Fibroblast of upper back skin (primary cell): ENCODE data around the gene TDRD9.

ENCODE experiments used
- DNase-seq: peaks from one replicate; pipeline ENCODE4 v3.0.0-alpha.2; 2013

Gene TDRD9

DNA sequence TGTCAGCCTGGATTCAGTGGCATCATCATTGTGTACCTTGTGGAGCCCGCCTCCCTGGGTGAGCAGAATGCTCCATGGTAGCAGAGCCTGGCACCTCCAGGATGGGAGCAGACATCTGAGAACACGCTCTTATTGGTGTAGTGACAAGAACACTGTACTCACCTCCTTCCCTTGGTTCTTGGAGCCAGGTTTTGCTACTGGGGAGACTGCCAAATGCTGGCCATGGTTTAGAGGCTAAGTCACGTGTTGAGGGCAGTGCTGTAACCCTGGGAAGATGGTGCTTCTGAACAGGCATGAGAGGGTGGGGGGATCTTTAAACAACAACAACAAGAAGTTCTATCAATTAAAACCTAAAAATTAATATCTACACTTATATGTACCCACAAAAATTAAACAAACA, 109.6 kb downstream of the TDRD9 start:
- no peak for DNase-seq

DNA sequence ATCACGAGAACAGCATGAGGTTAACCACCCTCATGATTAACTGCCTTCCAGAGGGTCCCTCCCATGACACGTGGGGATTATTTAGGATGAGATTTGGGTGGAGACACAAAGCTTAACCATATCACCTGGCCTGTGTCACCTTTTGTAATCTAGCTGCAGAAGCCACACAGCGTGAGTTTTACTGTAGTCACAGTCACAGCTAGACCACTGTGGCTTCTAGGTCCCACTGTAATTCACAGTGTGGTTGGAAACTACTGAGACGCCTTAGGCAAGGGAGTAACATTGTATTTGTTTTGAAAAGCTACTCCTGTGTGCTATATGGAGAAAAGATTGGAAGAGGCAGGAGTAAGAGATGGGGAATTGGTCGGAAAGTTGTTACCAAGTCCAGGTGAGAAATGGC, 111.0 kb downstream of the TDRD9 start:
- DNase-seq = no peak

DNA sequence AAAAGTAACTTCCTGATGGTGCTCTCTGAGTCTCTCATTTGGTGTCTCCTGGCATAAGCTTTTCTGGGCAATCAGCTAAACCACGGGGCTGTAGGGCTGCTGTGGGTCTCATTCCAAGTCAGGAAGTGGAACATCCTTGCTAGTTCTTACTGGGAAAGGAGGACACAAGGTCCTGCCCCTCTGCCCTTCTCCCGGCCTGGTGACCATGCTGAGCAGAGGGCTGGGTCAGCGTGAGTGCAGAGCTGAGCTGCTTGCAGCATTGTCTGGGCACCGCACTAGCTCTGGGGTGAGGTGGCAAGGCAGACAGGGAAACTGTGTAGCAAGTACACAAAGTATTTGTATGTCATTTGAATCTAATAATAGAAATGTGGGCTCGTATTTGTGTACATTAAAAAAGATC, 112.3 kb downstream of the TDRD9 start:
- no peak for DNase-seq

DNA sequence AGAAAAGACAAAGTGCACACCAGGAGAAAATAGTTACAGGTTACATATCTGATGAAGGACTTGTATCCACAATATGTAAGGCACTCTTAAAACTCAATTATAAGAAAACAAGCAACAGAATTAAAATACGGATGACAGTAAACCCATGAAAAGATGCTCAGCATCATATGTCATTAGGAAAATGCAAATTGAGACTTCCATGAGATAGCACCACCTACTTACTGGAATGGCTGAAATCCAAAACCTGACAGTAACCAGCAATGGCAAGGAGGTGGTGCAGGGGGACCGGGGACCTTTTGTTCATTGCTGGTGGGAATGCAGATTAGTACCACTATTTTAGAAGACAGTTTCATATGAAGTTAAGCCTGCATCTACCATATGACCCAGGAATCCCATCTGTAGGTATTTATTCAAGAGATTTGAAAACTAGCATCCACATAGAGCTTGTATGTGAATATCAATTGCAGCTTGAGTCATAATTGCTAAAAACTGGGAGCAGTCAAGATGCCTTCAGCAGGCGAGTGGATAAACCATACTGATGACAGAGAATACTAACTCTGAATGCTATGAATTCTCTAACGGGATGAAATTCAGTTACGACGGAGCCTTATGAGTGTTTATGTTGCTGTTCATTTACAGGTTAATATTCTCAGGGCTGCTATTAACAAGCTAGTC, 113.3 kb downstream of the TDRD9 start:
- DNase-seq = no peak

DNA sequence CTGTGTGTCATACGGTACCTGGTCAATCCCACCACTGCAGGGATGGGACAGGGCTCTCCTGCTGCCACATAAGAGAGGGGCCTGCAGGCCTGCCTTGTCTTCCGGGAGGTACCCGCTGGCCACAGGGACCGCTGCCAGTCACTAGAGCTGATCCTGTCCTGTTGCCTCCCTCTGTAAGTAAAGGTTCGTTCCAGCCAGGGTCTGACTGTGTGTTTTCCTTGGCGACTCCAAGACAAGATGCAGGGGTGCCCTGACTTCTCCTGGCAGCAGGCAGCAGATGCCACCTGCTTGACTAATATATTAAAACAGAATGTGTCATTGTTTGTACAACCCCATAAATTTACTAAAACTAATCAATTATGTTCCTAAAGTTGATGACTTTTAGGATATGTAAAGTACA, 115.8 kb downstream of the TDRD9 start:
- no peak for DNase-seq

DNA sequence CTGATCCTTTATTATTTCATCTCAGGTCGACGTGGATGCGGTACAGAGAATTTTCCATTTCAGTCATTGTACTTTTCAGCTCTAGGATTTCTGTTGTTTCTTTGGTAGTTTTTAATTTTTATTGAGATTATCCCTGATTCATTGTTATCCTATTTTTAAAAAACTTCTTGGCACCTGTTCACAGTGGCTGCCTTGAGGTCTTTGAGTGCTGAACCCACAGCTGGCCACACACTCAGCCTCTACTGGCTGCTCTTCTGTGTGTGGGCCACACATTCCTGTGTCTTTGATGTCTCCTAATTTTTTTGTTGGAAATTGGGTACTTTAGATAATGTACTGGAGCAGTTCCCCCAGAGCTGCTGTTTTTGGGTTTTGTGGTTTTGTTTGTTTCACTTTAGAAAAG, 119.5 kb downstream of the TDRD9 start:
- no peak for DNase-seq

DNA sequence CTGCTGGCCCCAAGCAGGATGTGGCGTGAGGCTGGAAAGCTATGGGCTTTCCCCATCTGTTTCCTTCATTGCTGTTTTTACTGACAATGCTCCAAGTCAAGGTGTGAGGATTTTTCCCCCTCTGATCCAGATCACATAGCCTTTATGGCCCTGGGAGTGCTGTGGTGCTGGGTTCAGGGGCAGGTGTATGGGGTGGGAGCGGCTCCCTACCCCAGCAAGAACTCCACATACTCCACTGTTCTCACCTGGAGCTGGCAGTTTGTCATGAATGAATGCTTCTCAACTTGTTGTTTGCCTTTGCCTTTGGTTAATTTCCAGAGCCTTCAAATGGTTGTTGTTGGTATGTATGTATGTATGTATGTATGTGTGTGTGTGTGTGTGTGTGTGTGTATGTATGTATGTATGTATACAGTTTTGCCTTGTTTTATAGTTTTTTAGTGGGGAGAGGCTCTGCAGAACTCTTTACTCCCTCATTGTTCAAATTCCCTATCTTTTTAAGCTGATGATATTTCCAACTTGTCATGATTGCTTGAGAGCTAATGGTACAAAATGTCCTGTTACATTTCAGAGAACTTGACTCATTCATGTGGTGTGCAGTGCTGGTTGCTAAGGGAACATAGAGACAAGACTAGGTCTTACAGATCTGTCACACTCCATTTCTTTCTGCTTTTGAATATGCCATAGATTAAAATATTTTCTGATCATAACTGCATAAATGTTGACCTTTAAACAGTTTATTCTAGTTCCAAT, 120.7 kb downstream of the TDRD9 start:
- DNase-seq = no peak

DNA sequence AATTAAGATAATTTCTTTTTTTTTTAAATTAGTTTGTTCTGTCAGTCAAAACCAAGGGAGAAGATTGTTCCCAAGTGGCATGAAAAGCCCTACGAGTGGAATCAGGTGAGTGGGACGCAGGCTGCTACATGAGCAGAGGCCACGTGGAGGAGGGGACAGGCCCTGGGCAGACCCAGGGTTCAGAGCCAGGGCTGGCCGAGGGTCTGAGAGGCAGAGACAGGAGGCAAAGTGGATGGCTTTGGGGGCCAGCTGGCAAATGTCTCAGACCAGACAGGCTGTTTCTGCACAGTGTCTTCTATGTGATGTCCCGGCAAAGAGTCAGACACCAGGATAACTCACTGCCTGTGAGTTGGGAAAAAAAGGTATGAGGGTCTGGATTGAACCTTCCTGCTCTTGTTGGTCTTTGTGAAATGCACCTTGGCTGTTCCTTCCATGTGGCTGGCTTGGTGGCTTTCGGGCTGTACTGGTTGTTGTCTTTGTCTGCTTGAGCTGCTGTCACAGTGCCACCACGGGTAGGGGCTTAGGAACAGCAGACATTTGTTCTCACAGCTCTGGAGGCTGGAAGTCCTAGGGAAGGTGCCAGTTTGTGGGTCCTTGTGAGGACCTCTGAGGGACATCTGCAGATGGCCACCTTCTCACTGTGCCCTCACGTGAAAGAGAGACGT, 121.5 kb downstream of the TDRD9 start:
- DNase-seq = no peak

DNA sequence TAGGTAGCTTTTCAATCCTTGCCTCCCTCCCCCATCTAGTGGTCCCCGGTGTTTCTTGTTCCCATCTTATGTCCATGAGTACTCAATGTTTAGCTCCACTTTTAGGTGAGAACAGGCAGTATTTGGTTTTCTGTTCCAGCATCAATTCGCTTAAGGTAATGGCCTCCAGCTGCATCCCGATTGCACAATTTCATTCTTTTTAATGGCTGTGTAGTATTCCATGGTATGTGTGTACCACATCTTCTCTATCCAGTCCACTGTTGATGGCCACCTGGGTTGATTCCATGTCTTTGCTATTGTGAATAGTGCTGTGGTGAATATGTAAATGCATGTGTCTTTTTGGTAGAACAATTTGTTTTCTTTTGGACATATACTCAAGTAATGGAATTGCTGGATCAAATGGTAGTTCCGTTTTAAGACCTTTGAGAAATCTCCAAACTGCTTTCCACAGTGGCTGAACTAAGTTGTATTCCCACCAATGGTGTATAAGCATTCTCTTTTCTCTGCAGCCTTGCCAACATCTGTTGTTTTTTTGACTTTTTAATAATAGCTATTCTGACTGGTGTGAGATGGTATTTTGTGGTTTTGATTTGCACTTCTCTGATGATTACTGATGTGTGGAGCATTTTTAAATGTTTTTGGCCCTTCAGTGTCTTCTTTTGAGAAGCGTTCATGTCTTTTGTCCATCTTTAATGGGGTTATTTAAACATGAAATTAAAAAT, 123.0 kb downstream of the TDRD9 start:
- no peak for DNase-seq

DNA sequence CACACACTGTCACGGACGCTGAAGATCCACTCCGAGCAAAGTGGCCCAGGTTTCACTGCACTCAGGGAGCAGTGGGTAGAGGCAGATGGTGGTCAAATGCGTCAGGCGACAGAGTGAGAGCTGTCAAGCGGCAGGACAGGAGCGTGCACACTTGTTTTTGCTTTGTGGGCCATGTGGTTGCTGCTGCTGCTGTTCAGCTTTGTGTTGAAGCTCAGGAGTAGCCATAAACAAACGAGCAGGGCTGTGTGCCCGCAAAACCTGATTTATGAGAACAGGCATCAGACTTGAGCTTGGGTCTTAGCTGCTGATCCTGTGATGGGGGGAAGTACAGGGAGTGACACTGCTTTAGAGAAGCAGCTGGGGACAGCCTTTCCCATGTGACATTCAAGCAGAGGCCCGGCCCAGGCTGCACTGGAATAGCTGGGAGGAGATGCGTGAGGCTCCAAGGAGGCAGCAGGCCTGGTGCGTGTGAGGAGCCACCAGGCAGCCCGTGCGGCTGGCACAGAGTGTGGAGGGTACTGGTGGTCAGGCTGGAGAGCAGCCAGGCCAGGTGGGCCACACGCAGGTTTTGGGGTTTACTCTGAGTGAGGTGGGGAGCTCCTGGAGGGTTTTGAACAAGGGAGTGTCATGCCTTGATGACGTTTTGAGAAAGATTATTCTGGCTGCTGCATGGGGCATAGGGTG, 126.1 kb downstream of the TDRD9 start:
- no peak for DNase-seq

DNA sequence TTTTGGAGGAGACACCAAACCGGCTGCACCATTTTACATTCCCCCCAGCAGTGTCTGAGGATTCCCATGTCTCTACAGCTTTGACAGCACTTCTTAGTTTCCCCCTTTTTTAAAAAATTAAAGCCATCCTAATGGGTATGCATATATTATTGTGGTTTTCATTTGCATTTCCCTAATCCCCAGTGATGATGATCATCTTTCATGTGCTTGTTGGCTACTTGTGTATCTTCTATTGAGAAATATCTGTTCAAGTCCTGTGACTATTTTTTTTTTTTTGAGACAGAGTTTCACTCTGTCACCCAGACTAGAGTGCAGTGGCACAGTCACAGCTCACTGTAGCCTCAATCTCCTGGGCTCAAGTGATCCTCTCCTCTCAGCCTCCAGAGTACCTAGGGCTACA, 134.0 kb downstream of the TDRD9 start:
- no peak for DNase-seq

DNA sequence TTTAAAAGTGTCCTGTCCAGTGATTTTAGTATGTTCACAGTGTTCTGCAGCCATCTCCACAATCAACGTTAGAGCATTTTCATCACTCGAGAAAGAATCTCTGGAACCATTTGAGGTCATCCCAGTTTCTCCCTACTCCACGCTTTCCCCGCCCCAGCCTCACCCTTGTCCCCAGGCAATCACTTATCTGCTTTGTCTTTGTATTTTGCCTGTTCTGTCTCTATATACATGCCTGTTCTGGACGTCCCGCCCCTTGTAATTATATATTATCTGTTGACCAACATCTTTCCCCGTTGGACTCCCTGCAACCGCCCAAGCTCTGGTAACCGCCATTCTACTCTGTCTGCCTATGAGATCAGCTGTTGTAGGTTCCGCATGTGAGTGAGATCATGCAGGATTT, 135.7 kb downstream of the TDRD9 start:
- DNase-seq = no peak

DNA sequence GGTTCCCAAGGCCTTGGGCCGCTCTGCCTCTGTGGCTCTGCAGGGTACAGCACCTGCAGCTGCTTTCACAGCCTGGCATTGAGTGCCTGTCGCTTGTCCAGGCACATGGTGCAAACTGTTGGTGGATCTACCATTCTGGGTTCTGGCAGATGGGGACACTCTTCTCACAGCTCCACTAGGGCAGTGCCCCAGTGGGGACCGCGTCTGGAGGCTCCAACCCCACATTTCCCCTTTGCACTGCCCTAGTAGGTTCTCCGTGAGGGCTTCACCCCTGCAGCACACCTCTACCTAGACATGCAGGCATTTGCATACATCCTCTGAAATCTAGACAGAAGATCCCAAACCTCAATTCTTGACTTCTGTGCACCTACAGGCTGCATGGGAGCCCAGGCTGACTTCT, 138.0 kb downstream of the TDRD9 start:
- DNase-seq = no peak

DNA sequence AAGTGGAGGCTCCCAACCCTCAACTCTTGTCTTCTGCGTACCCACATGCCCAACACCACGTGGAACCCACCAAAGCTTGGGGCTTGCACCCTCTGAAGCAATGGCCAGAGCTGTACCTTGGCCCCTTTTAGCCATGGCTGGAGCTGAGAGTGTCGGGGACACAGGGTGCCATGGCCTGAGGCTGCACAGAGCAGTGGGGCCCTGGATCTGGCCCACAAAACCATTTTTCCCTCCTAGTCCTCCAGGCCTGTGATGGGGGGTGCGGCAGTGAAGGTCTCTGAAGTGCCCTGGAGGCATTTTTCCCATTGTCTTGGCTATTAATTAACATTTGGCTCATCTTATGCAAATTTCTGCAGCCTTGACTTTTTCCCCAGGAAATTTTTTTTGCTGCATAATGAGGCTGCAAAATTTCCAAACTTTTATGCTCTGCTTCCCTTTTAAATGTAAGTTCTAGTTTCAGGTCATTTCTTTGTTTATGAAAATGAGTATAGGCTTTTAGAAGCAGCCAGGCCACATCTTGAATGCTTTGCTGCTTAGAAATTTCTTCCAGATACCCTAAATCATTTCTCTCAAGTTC, 138.6 kb downstream of the TDRD9 start:
- no peak for DNase-seq

DNA sequence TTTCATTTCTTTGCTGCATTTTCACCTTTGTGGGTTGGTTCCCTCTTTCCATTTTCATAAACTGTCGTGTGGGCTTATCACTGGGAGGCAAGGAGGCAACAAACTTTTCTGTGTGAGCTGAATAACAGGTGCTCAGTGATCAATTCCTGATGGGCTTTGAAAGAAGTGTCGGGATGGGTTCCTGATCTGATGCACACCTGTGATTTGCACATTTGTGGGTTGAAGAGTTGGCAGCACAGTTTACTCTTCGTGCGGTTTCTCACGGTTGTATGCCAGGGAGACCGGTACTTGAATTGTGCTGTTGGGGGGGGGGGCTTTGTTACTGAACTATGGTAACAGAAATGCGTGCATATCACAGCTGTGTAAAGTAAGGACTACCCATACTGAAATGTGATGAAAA, 141.3 kb downstream of the TDRD9 start:
- no peak for DNase-seq

DNA sequence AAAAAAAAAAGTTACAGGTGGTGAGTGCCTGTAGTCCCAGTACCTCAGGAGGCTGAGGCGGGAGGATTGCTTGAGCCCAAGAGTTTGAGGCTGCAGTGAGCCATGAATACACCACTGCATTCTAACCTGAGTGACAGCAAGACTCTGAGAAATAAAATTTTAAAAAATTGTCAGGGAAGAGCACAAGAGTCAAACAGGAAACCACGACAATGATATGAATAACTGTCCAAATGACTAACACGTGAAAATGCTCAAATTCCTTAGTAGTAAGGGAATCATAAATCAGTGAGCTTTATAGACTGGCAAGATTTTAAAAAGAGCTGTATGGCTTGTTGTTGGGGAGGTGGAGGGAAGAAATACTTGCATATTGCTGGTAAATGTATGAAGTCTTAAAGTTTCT, 144.3 kb downstream of the TDRD9 start:
- no peak for DNase-seq

DNA sequence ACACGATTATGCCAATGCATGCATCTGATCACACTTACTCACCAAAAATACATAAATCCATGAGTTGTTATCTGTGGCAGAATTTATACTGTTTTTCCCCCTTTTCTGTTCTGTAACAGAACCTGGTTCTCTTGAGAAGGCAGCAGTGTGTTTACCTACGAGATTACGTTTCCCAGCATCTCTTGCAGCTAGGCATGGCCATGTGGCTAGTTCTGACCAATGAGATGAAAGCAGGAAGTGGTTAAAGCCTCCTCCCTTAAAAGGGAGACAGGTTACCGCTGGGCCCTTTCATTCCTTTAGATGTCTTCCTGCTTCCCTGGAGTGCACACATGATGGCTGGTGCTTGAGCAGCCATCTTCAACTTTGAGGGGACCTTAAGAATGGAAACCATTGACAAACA, 145.5 kb downstream of the TDRD9 start:
- no peak for DNase-seq

DNA sequence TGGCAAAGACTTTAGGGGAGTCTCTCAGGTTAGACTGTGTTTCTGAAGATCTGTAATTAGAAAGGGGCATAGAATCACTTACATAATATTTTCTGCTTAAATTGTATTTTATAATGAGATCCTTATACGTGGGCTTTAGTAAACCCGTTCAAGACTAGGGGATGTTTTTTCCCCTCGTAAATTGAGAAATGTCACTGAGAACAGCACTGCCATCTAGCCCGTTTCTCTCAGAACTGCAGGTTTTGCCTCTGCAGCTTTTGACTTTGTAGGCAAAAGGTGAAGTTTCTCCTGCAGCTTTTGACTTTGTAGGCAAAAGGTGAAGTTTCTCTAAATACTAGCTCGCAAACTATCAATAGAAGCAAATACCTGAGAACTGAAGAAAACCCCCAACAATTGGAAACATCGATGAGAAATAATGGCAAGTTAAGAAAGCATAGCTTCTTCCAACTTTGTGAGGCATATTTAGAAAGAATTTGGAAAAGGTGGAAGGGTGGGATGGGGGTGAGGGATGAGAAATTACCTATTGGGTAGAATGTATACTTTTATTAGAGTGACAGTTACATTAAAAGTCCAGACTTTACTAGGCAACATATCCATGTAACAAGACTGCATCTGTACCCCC, 147.4 kb downstream of the TDRD9 start:
- DNase-seq = no peak

DNA sequence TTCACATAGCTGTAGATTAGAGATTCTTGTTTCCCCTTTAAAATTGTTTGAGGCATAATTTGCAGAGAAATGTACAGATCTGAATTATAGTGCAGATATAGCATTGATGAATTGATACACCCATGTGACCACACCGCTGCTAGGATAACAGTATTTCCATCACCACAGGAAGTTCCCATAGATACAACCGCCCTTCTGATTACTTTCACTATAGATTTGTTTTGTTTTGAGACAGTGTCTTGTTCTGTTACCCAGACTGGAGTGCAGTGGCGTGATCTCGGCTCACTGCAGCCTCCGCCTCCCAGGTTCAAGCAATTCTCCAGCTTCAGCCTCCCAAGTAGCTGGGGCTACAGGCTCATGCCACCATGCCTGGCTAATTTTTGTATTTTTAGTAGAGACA, 148.5 kb downstream of the TDRD9 start:
- no peak for DNase-seq

DNA sequence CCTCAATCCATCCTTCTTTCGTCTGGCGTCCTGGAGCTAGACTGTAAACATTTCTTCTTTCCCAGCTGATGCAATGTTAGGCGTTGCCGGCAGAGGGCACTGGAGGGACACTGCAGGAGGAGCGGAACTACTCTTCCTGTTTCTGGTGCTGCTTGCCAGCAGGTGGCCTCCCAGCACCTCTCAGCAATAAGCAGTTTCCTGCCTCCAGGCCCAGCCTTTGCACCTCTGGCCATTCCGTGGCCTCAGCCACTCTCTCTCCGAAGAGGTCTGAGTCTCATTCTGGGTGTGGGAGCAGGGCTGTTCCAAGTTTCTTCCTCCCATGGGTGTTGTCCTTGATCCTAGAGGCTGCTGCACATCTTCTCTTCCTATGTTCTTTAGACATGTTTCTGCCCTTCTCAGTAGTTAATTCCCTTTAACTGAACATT, 149.8 kb downstream of the TDRD9 start:
- DNase-seq = peak; percentile 82

DNA sequence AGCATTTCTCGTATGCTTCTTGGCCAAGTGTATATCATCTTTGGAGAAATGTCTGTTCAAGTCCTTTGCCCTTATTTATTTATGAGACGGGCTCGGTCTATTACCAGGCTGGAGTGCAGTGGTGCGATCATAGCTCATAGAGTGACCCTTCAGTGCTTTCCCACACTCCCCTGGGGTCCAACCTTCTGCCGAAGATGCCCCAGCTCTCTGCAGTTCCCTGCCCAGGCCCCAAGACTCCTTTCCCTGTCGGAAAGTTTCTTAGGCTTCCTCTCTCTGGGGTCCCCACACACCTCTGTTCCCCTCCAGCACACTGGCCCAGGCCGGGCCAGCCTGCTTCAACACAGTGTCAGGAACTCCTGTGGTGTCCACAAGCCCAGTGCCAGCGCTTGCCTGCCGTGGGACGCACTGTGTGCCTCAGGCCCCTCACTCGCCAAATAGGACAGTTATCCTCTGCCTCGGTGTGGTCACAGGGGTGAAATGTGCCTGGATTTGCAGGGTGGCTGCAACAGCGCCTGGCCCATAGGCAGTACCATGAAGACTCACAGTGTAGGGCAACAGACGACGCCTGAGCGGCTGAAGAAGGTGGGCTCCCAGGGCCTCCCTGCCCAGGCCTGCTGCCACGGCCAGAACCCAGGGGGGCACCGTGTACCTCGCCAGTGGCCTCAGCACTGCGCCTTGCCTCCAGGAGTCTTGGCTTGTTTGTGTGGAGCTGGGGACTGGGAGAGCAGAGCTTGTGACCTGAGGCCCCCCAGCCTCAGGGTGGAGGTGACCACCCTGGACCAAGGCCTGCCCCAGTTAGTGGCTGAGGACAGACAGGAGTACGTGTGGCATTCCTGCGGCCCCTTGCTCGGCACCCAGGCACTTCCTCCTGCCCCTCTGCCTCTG, 152.4 kb downstream of the TDRD9 start:
- no peak for DNase-seq
